ENCODE measurements around the gene ADAMTS15.

DNA sequence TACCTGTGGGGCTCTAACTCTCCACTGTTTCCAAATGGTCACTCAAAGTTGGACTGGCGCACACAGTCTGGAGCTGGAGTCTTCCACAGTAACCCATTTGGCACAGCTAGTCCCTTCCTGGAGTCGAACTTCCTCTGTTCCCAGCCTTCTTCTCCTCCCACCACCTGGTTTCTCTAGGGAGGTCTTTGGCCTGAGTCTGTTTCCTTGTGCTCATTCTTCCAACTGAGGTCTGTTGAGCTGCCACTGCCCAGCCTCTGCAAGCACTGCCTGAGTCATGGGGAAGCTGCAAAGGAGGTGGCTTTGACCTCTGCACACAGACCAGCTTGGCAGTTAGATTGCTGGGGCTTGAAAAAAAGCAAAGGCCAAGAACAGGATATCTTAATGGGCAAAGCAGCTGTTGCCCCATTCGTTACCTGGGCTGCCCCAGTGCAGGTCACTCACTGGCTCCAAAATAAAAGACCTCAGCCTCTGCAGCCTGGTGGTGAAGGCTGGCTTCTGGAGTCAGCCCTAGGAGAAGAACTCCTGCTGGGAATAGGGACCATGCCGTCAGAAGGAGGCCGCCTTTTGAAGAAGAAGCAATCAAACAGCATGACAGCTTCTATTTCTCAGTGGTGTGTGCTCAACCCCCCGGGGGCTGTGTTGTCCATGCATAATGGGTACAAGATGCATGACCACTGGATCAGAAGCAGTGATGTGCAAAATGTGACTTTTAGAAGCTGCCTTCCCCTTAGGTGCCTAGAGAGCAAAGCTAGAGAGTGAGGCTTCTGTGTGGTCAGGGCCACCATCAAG, 3.0 kb downstream of the ADAMTS15 start:
- TF ChIP-seq, protein P1, sequence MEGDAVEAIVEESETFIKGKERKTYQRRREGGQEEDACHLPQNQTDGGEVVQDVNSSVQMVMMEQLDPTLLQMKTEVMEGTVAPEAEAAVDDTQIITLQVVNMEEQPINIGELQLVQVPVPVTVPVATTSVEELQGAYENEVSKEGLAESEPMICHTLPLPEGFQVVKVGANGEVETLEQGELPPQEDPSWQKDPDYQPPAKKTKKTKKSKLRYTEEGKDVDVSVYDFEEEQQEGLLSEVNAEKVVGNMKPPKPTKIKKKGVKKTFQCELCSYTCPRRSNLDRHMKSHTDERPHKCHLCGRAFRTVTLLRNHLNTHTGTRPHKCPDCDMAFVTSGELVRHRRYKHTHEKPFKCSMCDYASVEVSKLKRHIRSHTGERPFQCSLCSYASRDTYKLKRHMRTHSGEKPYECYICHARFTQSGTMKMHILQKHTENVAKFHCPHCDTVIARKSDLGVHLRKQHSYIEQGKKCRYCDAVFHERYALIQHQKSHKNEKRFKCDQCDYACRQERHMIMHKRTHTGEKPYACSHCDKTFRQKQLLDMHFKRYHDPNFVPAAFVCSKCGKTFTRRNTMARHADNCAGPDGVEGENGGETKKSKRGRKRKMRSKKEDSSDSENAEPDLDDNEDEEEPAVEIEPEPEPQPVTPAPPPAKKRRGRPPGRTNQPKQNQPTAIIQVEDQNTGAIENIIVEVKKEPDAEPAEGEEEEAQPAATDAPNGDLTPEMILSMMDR (IDR thresholded peaks at IDR 0.05): no peak
- no peak for TF ChIP-seq EZH2 (IDR thresholded peaks at IDR 0.05; ENCODE audit: borderline replicate concordance, insufficient read depth, low read depth, low read length, poor library complexity, severe bottlenecking)

Data from B cell (primary cell).